SK-N-SH (cell line): Measurements from ENCODE around the gene SCD. TPM values are rescaled to one million over a fixed set of nuclear protein-coding genes. Genes with fewer than 3 reads are reported as not detected.

ENCODE experiments used
- CTCF ChIA-PET: fragments of 300-600, 350-600 bp; formaldehyde crosslinking; extraction: SDS; loops from one replicate; lab custom pipeline; 2021; lab: Yijun Ruan, JAX
- POLR2A ChIA-PET: fragments of 350-600 bp; sonication (Branson Sonifier 250); formaldehyde crosslinking; extraction: SDS; loops from one replicate; lab custom pipeline; 2020; ENCODE audit warnings: antibody characterized with exemption, inconsistent platforms; lab: Yijun Ruan, JAX
- DNase-seq: peaks from one replicate; pipeline ENCODE4 v3.0.0; 2012
- H2AFZ ChIP-seq: fragments of 200-600 bp; sonication (generic); 2 replicates; pipeline ENCODE4 v1.8.1; 2016; ENCODE audit warnings: antibody characterized with exemption, mild to moderate bottlenecking, low read depth
- H3F3A ChIP-seq: fragments of 200-600 bp; sonication (generic); replicated peaks from 2 replicates; pipeline ENCODE3; 2016; ENCODE audit warnings: antibody characterized with exemption, mild to moderate bottlenecking; ENCODE audit not compliant: insufficient read depth
- H3K27ac ChIP-seq, 2 experiments: fragments of 200-500 bp in 1 of 2; fragments of 200-600 bp in 1 of 2; sonication (Bioruptor generic) in 1 of 2; sonication (generic), shearing (Covaris generic) in 1 of 2; 2 replicates each; pipeline versions ENCODE4 v1.5.1 to v1.6.1; 2014 to 2016; ENCODE audit warnings: low read depth in 2 of 2, inconsistent platforms in 1 of 2, low read length in 1 of 2, mild to moderate bottlenecking in 1 of 2, mixed read lengths in 1 of 2
- H3K27me3 ChIP-seq: fragments of 200-600 bp; sonication (generic), shearing (Covaris generic); 2 replicates; pipeline ENCODE4 v1.6.1; 2016; ENCODE audit warnings: mixed run types; ENCODE audit not compliant: insufficient read depth
- H3K36me3 ChIP-seq, 2 experiments: fragments of 200-500 bp in 1 of 2; fragments of 200-600 bp in 1 of 2; sonication (Bioruptor generic) in 1 of 2; sonication (generic) in 1 of 2; replicated peaks in 1 of 2; 2 replicates each; pipeline versions ENCODE3 to v1.5.1; 2014 to 2016; ENCODE audit warnings: low read length in 1 of 2, mild to moderate bottlenecking in 1 of 2; ENCODE audit not compliant: insufficient read depth in 2 of 2, control insufficient read depth in 1 of 2
- H3K4me1 ChIP-seq, 2 experiments: fragments of 200-500 bp in 1 of 2; fragments of 200-600 bp in 1 of 2; sonication (Bioruptor generic) in 1 of 2; sonication (generic), shearing (Covaris generic) in 1 of 2; 2 replicates each; pipeline versions ENCODE4 v1.5.1 to v1.6.1; 2014 to 2016; ENCODE audit warnings: low read depth in 1 of 2, low read length in 1 of 2, mixed run types in 1 of 2; ENCODE audit not compliant: insufficient read depth in 2 of 2, control insufficient read depth in 1 of 2
- H3K4me2 ChIP-seq: fragments of 200-600 bp; sonication (generic), shearing (Covaris generic); 2 replicates; pipeline ENCODE4 v1.6.1; 2017; ENCODE audit warnings: mixed run types
- H3K4me3 ChIP-seq, 2 experiments: fragments of 200-500 bp in 1 of 2; fragments of 200-600 bp in 1 of 2; sonication (Bioruptor generic) in 1 of 2; sonication (generic), shearing (Covaris generic) in 1 of 2; 2 replicates each; pipeline versions ENCODE4 v1.5.1 to v1.8.1; 2014 to 2016; ENCODE audit warnings: low read depth in 2 of 2, inconsistent platforms in 1 of 2, low read length in 1 of 2, mild to moderate bottlenecking in 1 of 2, mixed read lengths in 1 of 2, moderate library complexity in 1 of 2
- H3K79me2 ChIP-seq: fragments of 200-600 bp; sonication (generic); 2 replicates; pipeline ENCODE4 v1.8.1; 2017; ENCODE audit warnings: mild to moderate bottlenecking; ENCODE audit not compliant: insufficient read depth
- H3K9ac ChIP-seq: fragments of 200-600 bp; sonication (generic); 2 replicates; pipeline ENCODE4 v1.6.1; 2017; ENCODE audit warnings: mixed run types
- H3K9me2 ChIP-seq: fragments of 200-600 bp; sonication (generic); 2 replicates; pipeline ENCODE4 v1.6.1; 2017; ENCODE audit warnings: mixed run types
- H3K9me3 ChIP-seq: fragments of 200-600 bp; sonication (generic); 2 replicates; pipeline ENCODE4 v1.6.1; 2017; ENCODE audit warnings: mixed run types, mild to moderate bottlenecking, moderate library complexity
- H4K20me1 ChIP-seq: fragments of 200-600 bp; sonication (generic); 2 replicates; pipeline ENCODE4 v1.6.1; 2017; ENCODE audit warnings: mild to moderate bottlenecking, mixed run types; ENCODE audit not compliant: insufficient read depth
- CHD2 ChIP-seq: fragments of 150-350 bp; IDR thresholded peaks from 2 replicates; pipeline ENCODE4 v1.6.1; 2018; ENCODE audit warnings: low read length; ENCODE audit not compliant: partially characterized antibody
- CTCF ChIP-seq: fragments of 200-600 bp; sonication (generic); IDR thresholded peaks from 2 replicates; pipeline ENCODE4 v1.6.1; 2017; ENCODE audit warnings: antibody characterized with exemption, mild to moderate bottlenecking, moderate library complexity
- ELF1 ChIP-seq: IDR thresholded peaks from 2 replicates; pipeline ENCODE4 v1.4.0; 2012
- FOSL2 ChIP-seq: IDR thresholded peaks from 2 replicates; pipeline ENCODE4 v1.4.0; 2012; ENCODE audit warnings: low read depth, mild to moderate bottlenecking, moderate library complexity, borderline replicate concordance
- FOXJ3 ChIP-seq: sonication (generic); formaldehyde crosslinking; IDR thresholded peaks from 2 replicates; pipeline ENCODE4 v1.5.1; 2020; ENCODE audit warnings: mild to moderate bottlenecking, missing genetic modification reagents
- FOXM1 ChIP-seq: IDR thresholded peaks from 2 replicates; pipeline ENCODE4 v1.4.0; 2012; ENCODE audit warnings: low read depth, mild to moderate bottlenecking
- GABPA ChIP-seq: IDR thresholded peaks from 2 replicates; pipeline ENCODE4 v1.4.0; 2012; ENCODE audit warnings: low read depth, mild to moderate bottlenecking
- IRF3 ChIP-seq: fragments of 150-350 bp; IDR thresholded peaks from 2 replicates; pipeline ENCODE4 v1.6.1; 2016; ENCODE audit warnings: mild to moderate bottlenecking, low read depth, low read length
- JUND ChIP-seq: IDR thresholded peaks from 2 replicates; pipeline ENCODE4 v1.4.0; 2012
- MAX ChIP-seq: IDR thresholded peaks from 2 replicates; pipeline ENCODE4 v1.4.0; 2012; ENCODE audit warnings: low read depth
- MEF2A ChIP-seq: IDR thresholded peaks from 2 replicates; pipeline ENCODE4 v1.4.0; 2012; ENCODE audit warnings: low read depth, borderline replicate concordance
- NFIC ChIP-seq: IDR thresholded peaks from 2 replicates; pipeline ENCODE4 v1.4.0; 2012; ENCODE audit warnings: borderline replicate concordance
- POLR2AphosphoS5 ChIP-seq: IDR thresholded peaks from 2 replicates; pipeline ENCODE4 v1.6.1; 2012; ENCODE audit warnings: low read depth, low read length
- RCOR1 ChIP-seq: fragments of 150-350 bp; IDR thresholded peaks from 2 replicates; pipeline ENCODE4 v1.6.1; 2017; ENCODE audit warnings: antibody characterized with exemption, low read length
- REST ChIP-seq: IDR thresholded peaks from 2 replicates; pipeline ENCODE4 v1.6.1; 2012; ENCODE audit warnings: mild to moderate bottlenecking, low read depth, low read length, moderate library complexity
- RFX5 ChIP-seq: IDR thresholded peaks from 2 replicates; pipeline ENCODE4 v1.6.1; 2012; ENCODE audit warnings: mild to moderate bottlenecking, improper control_type of control experiment, low read length
- RXRA ChIP-seq: IDR thresholded peaks from 2 replicates; pipeline ENCODE4 v1.4.0; 2012; ENCODE audit warnings: low read depth, mild to moderate bottlenecking, borderline replicate concordance
- TCF12 ChIP-seq: IDR thresholded peaks from 2 replicates; pipeline ENCODE4 v1.4.0; 2012
- TEAD4 ChIP-seq: IDR thresholded peaks from 2 replicates; pipeline ENCODE4 v1.4.0; 2012; ENCODE audit warnings: mild to moderate bottlenecking, borderline replicate concordance; ENCODE audit not compliant: insufficient read depth
- YY1 ChIP-seq: IDR thresholded peaks from 2 replicates; pipeline ENCODE4 v1.4.0; 2012; ENCODE audit warnings: low read depth, mild to moderate bottlenecking
- WGBS: methylation state at CpG from one replicate; pipeline ENCODE4 v1.1.6; 2017; ENCODE audit warnings: low lambda C conversion rate; 5-methylcytosine and 5-hydroxymethylcytosine counted together
- polyA plus RNA-seq, 3 experiments: library from polyadenylated mRNA; depleted of rRNA; stranded (reverse); fragments of >200 nt; gene quantifications; 2 replicates each; pipeline ENCODE4 v1.2.3, GENCODE V29; 2012

The SCD gene
- polyA plus RNA-seq, 1 of the 3 experiments (the other 2 are of a cell fraction), result 19.7 TPM

GRCh38 chr10:100327007-100327717 is 19.9 kb upstream of the SCD start:
- 35% methylated on average over 8 of the region's 8 CpGs for WGBS
- POLR2A ChIA-PET, result interaction anchor here (1.3 kb wide), 1 partner anchor 20 kb away, joined by 4 read pairs; the partner anchor contains the start of gene SCD

More at GRCh38 chr10:100327007-100327717, 19.9 kb upstream of the SCD start:
- TF ChIP-seq FOSL2, result no peak
- TF ChIP-seq YY1, result no peak
- no peak for TF ChIP-seq CHD2
- TF ChIP-seq FOXJ3 (CRISPR knock-in tag), result no peak
- no peak for TF ChIP-seq FOXM1
- no peak for TF ChIP-seq MAX
- no peak for TF ChIP-seq TEAD4
- no peak for TF ChIP-seq NFIC
- TF ChIP-seq POLR2AphosphoS5, result no peak
- TF ChIP-seq IRF3, result no peak
- TF ChIP-seq RCOR1, result no peak
- no peak for TF ChIP-seq TCF12
- no peak for TF ChIP-seq GABPA
- no peak for TF ChIP-seq RXRA
- TF ChIP-seq MEF2A, result no peak
- no peak for TF ChIP-seq JUND
- no peak for TF ChIP-seq ELF1
- no peak for TF ChIP-seq RFX5
- no peak for TF ChIP-seq REST
- no peak for TF ChIP-seq CTCF
- TF ChIP-seq, all 33 proteins: peak for 0
- CTCF ChIA-PET, result interaction anchor here (0.9 to 24.3 kb wide), 8 partner anchors 10 to 192 kb away, joined by 3 to 432 read pairs (median 4); partner anchors contain the start of gene SEC31B
- Histone ChIP-seq H3K27me3 (peaks cover 39% of the 10 kb centered on the region), H3K4me2 (no peak overlapping the region), H3K27ac (no peak overlapping the region), H3K9ac (no peak overlapping the region), H4K20me1 (no peaks in the 10 kb centered on the region), H3K4me1 (no peaks in the 10 kb centered on the region), H3K79me2 (no peaks in the 10 kb centered on the region), H3F3A (no peaks in the 10 kb centered on the region), H3K4me3 (no peak overlapping the region), H3K9me3 (no peaks in the 10 kb centered on the region), H2AFZ (no peak overlapping the region), H3K36me3 (no peaks in the 10 kb centered on the region), H3K9me2 (no peaks in the 10 kb centered on the region)
- DNase-seq, result no peak
